Heart right ventricle (tissue), 16 donors: Measurements from ENCODE around the gene PRR7. TPM values are rescaled to one million over a fixed set of nuclear protein-coding genes. Genes with fewer than 3 reads are reported as not detected.

Source experiments
- ATAC-seq, 8 donors: fragments of 200-7000 bp; cut with Tn5 transposase; one replicate each; pipeline ENCODE4 v1.9.1; 2020; ENCODE audit warnings: mild to moderate bottlenecking in 8 of 8, moderate library complexity in 8 of 8, moderate number of reproducible peaks in 1 of 8
- DNase-seq, 2 donors: peaks; one replicate each; pipeline ENCODE4 v3.0.0-alpha.2; 2020
- H3K27ac ChIP-seq, 10 donors: fragments of 200-600 bp; sonication (generic) in 2 of 10; one replicate each; pipeline versions ENCODE4 v1.5.0 to v1.8.0; 2020 to 2022; ENCODE audit warnings: mild to moderate bottlenecking in 3 of 10
- H3K27me3 ChIP-seq, 7 donors: fragments of 200-600 bp; one replicate each; pipeline ENCODE4 v1.8.0; 2021 to 2022; ENCODE audit warnings: mild to moderate bottlenecking in 2 of 7
- H3K36me3 ChIP-seq, 9 donors: fragments of 200-600 bp; sonication (generic) in 1 of 9; one replicate each; pipeline versions ENCODE4 v1.5.0 to v1.8.0; 2020 to 2022; ENCODE audit warnings: mild to moderate bottlenecking in 2 of 9
- H3K4me1 ChIP-seq, 9 donors: fragments of 200-600 bp; sonication (generic) in 1 of 9; one replicate each; pipeline versions ENCODE4 v1.5.0 to v1.8.0; 2020 to 2022; ENCODE audit warnings: mild to moderate bottlenecking in 4 of 9
- H3K4me3 ChIP-seq, 10 donors: fragments of 200-600 bp; sonication (generic) in 2 of 10; one replicate each; pipeline versions ENCODE4 v1.5.0 to v1.8.0; 2020 to 2022; ENCODE audit warnings: mild to moderate bottlenecking in 7 of 10, moderate library complexity in 2 of 10
- H3K9me3 ChIP-seq, 11 donors: fragments of 200-600 bp in 10 of 11; sonication (generic) in 2 of 11; one replicate each; pipeline versions ENCODE4 v1.5.0 to v1.8.0; 2013 to 2022; ENCODE audit warnings: mild to moderate bottlenecking in 2 of 11, control low read depth in 1 of 11, moderate library complexity in 1 of 11
- WGBS, 2 donors: extraction: QIAGEN DNeasy Blood & Tissue Kit; methylation state at CpG; one replicate each; pipeline ENCODE4 v1.1.7; 2013; ENCODE audit warnings: inconsistent platforms in 1 of 2; 5-methylcytosine and 5-hydroxymethylcytosine counted together
- intact Hi-C, 10 donors: fragments of 100-400 bp; cut with DNase I; formaldehyde crosslinking; loops; one replicate each; pipeline versions ENCODE4 v1.11.1 to v1.14.2; 2022
- polyA plus RNA-seq, 2 donors: library from polyadenylated mRNA; stranded (reverse); fragments of 200-250 nt; gene quantifications; one replicate each; pipeline ENCODE4 v1.2.3, GENCODE V29; 2013
- total RNA-seq, 10 donors: library from RNA; stranded (reverse); fragmentation: NEBNext Ultra II Directional in 3 of 10; extraction: Animal tissue kit (Norgen Biotek cat#: 25700) in 3 of 10; gene quantifications; one replicate each; pipeline versions ENCODE4 v1.2.1 to v1.2.4, GENCODE V29; 2021 to 2023
- TF ChIP-seq, protein P1 (sequence below), 9 donors: fragments of 200-600 bp; sonication (generic) in 2 of 9; IDR thresholded peaks; one replicate each; pipeline versions ENCODE4 v1.5.0 to v1.8.0; 2021 to 2022; ENCODE audit warnings: antibody characterized with exemption in 9 of 9, mild to moderate bottlenecking in 5 of 9, moderate library complexity in 1 of 9
- donor health status: Arrhythmogenic right ventricular cardiomyopathy.
- donor health status: ischemic (EF 13 %, LVEDD 7.1; RV severe dilation, severe dysfunction).
- donor health status: healthy with polysubstance abuse.
- donor health status: DM: no; HTN: yes; CAD: no.
- donor health status: DM: no; HTN: no; CAD: no.
- donor health status: ischemic (EF 25% LVEDD 6.9; RV normal size, moderate dysfunction).
- donor health status: ischemic (EF 25% LVEDD 5.7; RV mildly dilated, moderate dysfunction).
- donor health status: healthy.
- donor health status: DM: yes; HTN: yes; CAD: no.
- donor health status: Ischemic cardiomyopathy.
- donor health status: ischemic (EF 35%, LVEDD 5.7; RV mildly dilated, moderate dysfunction).
- donor health status: nonischemic (EF 11% LVEDD 7.7; RV severe dilation, severe dysfunction).
- donor health status: DM: yes; HTN: yes; CAD: no.
- donor health status: PGD.
- donor health status: ischemic (EF 29% LVEDD 5.4; RV normal size, mild dysfunction).
- donor health status: nonischemic (EF 23%, LVEDD 6.1; RV moderate dilation, normal function).

The PRR7 gene
- total and polyA plus RNA-seq, 12 donors, result 0.97 to 2.9 (median 2.0) TPM

DNA sequence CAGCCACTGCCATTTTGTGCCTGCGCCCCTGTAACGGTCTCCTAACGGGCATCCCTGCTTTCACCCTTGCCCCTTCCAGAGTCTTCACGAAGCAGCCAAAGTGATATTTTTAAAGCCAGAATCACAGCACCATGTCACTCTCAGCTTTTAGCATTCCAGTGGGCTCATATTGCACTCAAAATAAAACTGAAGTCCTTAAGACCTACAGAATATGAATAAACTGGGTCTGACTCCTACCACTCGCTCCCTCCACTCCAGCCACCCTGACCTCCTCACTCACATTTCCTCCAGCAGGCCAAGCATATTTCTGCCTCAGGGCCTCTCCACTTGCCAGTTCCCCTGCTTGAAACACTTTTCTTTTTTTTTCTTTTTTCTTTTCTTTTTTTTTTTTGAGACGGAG is 53.2 kb downstream of the PRR7 start:
- intact Hi-C loops, result loop anchor here in 9 of 10 donors (2.0 to 10.0 kb wide), 8 partner anchors 43 to 188 kb away; partner anchors contain the start of gene MXD3 (in 3 of the 9)
- DNase-seq, result no peak
- H3K27me3 ChIP-seq, result no peaks in the 10 kb centered on the region
- no peak overlapping the region for H3K27ac ChIP-seq
- peaks cover 12 to 55% (median 43%) of the 10 kb centered on the region in 9 donors for H3K4me1 ChIP-seq
- no peak for ATAC-seq
- H3K9me3 ChIP-seq, result no peaks in the 10 kb centered on the region
- TF ChIP-seq, protein P1, sequence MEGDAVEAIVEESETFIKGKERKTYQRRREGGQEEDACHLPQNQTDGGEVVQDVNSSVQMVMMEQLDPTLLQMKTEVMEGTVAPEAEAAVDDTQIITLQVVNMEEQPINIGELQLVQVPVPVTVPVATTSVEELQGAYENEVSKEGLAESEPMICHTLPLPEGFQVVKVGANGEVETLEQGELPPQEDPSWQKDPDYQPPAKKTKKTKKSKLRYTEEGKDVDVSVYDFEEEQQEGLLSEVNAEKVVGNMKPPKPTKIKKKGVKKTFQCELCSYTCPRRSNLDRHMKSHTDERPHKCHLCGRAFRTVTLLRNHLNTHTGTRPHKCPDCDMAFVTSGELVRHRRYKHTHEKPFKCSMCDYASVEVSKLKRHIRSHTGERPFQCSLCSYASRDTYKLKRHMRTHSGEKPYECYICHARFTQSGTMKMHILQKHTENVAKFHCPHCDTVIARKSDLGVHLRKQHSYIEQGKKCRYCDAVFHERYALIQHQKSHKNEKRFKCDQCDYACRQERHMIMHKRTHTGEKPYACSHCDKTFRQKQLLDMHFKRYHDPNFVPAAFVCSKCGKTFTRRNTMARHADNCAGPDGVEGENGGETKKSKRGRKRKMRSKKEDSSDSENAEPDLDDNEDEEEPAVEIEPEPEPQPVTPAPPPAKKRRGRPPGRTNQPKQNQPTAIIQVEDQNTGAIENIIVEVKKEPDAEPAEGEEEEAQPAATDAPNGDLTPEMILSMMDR (IDR thresholded peaks at IDR 0.05), result no peak
- peaks cover 0 to 21% (median 0%) of the 10 kb centered on the region in 9 donors for H3K36me3 ChIP-seq
- H3K4me3 ChIP-seq, result no peak overlapping the region
- WGBS, 2 donors, result 80 to 84% methylated on average over 6 of the region's 6 CpGs

DNA sequence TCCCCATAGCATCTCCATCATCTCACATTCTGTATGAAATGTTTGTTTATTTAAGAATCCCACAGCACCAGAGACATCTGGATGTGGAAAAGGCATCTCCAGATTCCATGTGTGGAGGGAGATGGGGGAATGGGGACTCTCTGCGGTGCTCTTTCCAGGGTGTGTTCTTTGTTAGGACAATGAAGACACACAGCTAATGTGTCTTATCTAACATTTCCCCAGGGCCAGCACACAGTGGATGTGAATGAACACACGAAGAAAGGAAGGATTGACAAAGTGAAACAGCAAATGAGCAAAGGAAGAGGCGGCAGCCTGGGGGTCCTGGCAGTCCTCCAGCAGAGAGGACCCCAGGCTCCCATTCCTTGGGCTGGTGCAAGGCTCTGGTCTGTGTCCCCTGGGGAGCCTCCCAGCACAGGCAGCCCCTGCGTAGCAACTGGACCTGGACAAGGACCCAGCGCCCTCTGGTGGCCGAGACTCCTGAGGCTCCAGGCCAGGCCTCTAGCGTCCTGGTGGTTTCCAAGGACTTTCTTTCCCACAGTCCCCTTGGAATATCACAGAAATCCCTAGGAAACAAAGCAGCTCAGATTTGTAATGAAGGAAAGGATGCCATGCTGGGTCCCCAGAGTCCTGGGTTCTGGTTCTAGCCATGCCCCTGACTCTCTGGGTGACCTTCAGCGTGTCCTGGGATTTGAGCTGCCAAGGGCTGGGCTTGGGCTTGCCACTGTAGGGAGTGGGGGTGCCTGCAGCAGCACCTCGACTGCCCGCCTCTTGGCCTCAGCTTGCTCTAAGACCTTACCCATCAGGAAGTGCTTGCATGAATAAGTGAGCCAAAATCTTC is 54.3 kb downstream of the PRR7 start:
- TF ChIP-seq, protein P1 (IDR thresholded peaks at IDR 0.05), result peak; percentile 90 to 99 (median 97)
- 17 to 19% methylated on average over 10 of the region's 10 CpGs for WGBS, 2 donors
- Histone ChIP-seq H3K27me3 (no peaks in the 10 kb centered on the region), H3K4me3 (peak overlapping the region in 1 of 10 donors; percentile 1), H3K36me3 (peaks cover 0 to 30% (median 0%) of the 10 kb centered on the region in 9 donors), H3K27ac (peak overlapping the region in 5 of 10 donors; percentile 19 to 47 (median 44)), H3K9me3 (no peaks in the 10 kb centered on the region), H3K4me1 (peaks cover 3 to 44% (median 32%) of the 10 kb centered on the region in 9 donors)
- DNase-seq (peak; percentile 92 to 95), ATAC-seq (peak in 7 of 8 donors; percentile 18 to 62 (median 51))
- intact Hi-C loops, result loop anchor here in 9 of 10 donors (1.0 to 10.0 kb wide), 9 partner anchors 44 to 186 kb away; partner anchors contain the start of gene MXD3 (in 1 of the 9)

DNA sequence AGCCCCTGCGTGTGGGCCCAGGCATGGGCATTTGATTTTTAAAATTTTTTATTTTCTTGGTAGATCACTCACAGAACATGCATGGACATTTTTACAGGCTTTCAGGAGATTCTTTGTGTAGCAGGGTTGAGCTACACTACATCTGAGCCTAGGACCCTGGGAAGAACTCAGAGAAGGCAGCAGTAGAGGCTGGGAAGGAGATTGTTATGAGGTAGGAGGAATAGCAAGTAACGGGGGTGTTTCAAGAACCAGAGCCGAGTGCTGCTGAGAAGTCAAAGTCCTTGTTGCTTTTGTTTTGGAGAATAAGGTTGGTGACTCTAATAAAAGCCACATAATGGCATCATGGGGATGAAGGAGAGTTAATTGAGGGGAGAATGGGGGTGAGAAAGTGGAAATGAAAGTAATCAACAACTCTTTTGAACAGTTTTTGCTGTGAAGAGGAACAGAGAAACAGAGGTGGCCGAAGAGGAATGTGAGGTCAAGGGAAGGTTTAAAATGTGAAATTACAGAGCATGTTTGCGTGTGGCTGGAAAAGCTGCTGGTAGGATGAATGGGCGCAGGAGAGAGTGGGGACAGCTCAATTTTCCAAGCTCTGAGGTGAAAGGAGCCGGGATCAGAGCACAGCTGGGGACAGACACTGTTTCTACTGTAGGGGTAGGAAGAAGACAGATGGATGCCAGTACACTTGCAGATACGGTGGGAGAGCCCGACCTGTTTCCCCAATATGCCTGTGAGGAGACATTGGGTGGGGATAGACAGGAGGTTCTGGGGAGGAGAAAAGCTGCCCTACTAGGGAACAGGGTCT is 55.5 kb downstream of the PRR7 start:
- 69 to 75% methylated on average over 9 of the region's 9 CpGs for WGBS, 2 donors
- TF ChIP-seq, protein P1 (IDR thresholded peaks at IDR 0.05), result no peak
- DNase-seq (no peak), ATAC-seq (no peak)
- peaks cover 0 to 46% (median 25%) of the 10 kb centered on the region in 9 donors for H3K4me1 ChIP-seq
- intact Hi-C loops, result loop anchor here (1.0 to 10.0 kb wide), 9 partner anchors 45 to 187 kb away; partner anchors contain the start of gene MXD3 (in 1 of the 10)
- no peak overlapping the region for H3K4me3 ChIP-seq
- H3K27me3 ChIP-seq, result no peaks in the 10 kb centered on the region
- H3K36me3 ChIP-seq, result peaks cover 0 to 41% (median 0%) of the 10 kb centered on the region in 9 donors
- no peaks in the 10 kb centered on the region for H3K9me3 ChIP-seq
- no peak overlapping the region for H3K27ac ChIP-seq

DNA sequence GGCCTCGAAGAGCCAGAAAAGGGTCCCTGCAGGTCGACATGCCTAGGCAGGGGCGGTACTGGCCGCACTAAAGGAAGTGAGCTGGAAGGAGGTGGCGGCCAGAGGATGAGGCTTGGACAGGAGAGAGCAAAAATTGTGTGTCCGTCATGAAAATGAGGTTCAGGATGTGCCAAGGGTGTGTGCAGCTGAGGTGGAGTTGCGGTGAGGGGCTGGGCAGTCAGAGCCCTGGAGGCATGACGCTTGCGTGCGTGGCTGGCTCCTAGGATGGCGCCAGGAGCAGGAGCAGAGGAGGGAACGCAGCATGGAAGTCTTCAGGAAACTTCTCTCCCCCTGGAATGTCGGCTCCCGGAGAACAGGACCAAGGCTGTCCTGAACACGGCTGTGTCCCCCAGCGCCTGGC is 56.3 kb downstream of the PRR7 start:
- Histone ChIP-seq H3K9me3 (no peaks in the 10 kb centered on the region), H3K27me3 (no peaks in the 10 kb centered on the region), H3K27ac (no peak overlapping the region), H3K36me3 (peaks cover 0 to 42% (median 0%) of the 10 kb centered on the region in 9 donors), H3K4me1 (peaks cover 0 to 45% (median 22%) of the 10 kb centered on the region in 9 donors), H3K4me3 (no peak overlapping the region)
- no peak for ATAC-seq
- intact Hi-C loops, result loop anchor here in 5 of 10 donors (2.0 to 10.0 kb wide), 6 partner anchors 46 to 188 kb away; partner anchors contain the start of gene MXD3 (in 1 of the 5)
- WGBS, 2 donors, result 85 to 86% methylated on average over 16 of the region's 16 CpGs
- TF ChIP-seq, protein P1 (IDR thresholded peaks at IDR 0.05), result no peak
- DNase-seq, result no peak
